Kidney (tissue), 14 donors: ENCODE measurements around the gene SLC46A1. TPM values are rescaled to one million over a fixed set of nuclear protein-coding genes. Genes with fewer than 3 reads are reported as not detected.

ENCODE experiments used
- DNase-seq, 5 donors: peaks; one replicate each; pipeline ENCODE4 v3.0.0-alpha.2; 2013 to 2020
- FAIRE-seq: peaks from 2 replicates; lab custom pipeline; 2012; peaks lifted over from hg19 to GRCh38; lab: Jason Lieb, UNC
- H3K27ac ChIP-seq, 2 donors: one replicate each; pipeline ENCODE4 v1.7.0; 2013; ENCODE audit warnings: low read depth in 2 of 2, low read length in 2 of 2, inconsistent platforms in 1 of 2
- H3K27me3 ChIP-seq: one replicate; pipeline ENCODE4 v1.7.1; 2013; ENCODE audit warnings: low read length, inconsistent platforms; ENCODE audit not compliant: control insufficient read depth, insufficient read depth
- H3K36me3 ChIP-seq, 3 donors: one replicate each; pipeline versions ENCODE4 v1.7.0 to v1.7.1; 2013; ENCODE audit warnings: low read length in 3 of 3, control low read depth in 1 of 3, inconsistent platforms in 1 of 3; ENCODE audit not compliant: insufficient read depth in 3 of 3, control insufficient read depth in 2 of 3
- H3K4me1 ChIP-seq, 3 donors: one replicate each; pipeline versions ENCODE4 v1.7.0 to v1.7.1; 2013; ENCODE audit warnings: low read length in 3 of 3, inconsistent platforms in 1 of 3, low read depth in 1 of 3; ENCODE audit not compliant: control insufficient read depth in 2 of 3, insufficient read depth in 2 of 3
- H3K4me3 ChIP-seq, 3 donors: one replicate each; pipeline versions ENCODE4 v1.7.0 to v1.8.1; 2013; ENCODE audit warnings: low read length in 3 of 3, control low read depth in 1 of 3, inconsistent platforms in 1 of 3
- H3K9ac ChIP-seq, 3 donors: one replicate each; pipeline versions ENCODE4 v1.7.0 to v1.7.1; 2013; ENCODE audit warnings: low read length in 3 of 3, control low read depth in 1 of 3, inconsistent platforms in 1 of 3
- H3K9me3 ChIP-seq, 3 donors: one replicate each; pipeline versions ENCODE4 v1.7.0 to v1.7.1; 2013; ENCODE audit warnings: low read length in 3 of 3, control low read depth in 1 of 3, inconsistent platforms in 1 of 3; ENCODE audit not compliant: control insufficient read depth in 2 of 3, insufficient read depth in 1 of 3
- intact Hi-C: fragments of 100-400 bp; cut with DNase I; formaldehyde crosslinking; loops from one replicate; pipeline ENCODE4 v1.11.1; 2022
- polyA plus RNA-seq: library from polyadenylated mRNA; stranded (reverse); fragments of 350-450 nt; fragmentation: Illumina TruSeq; extraction: RNeasy Lipid Tissue Mini Kit (QIAGEN cat#74804); gene quantifications from one replicate; pipeline ENCODE4 v1.2.3, GENCODE V29; 2014; ENCODE audit warnings: low read depth, low replicate concordance; ENCODE audit not compliant: insufficient read depth
- total RNA-seq: library from RNA; stranded (reverse); fragmentation: NEBNext Ultra II Directional; extraction: Animal tissue kit (Norgen Biotek cat#: 25700); gene quantifications from one replicate; pipeline ENCODE4 v1.2.1, GENCODE V29; 2021
- TF ChIP-seq, protein P1 (sequence below): IDR thresholded peaks from 3 replicates; pipeline ENCODE4 v1.5.1; 2012; ENCODE audit warnings: mild to moderate bottlenecking, moderate library complexity, borderline replicate concordance; ENCODE audit not compliant: insufficient read depth; ENCODE audit errors: extremely low read depth
- donor health status: control.
- donor health status: control.
- donor health status: control.
- donor health status: control.
- donor health status: control.
- donor health status: DM: yes; HTN: yes; CAD: no.
- donor health status: Normal renal cell carcinoma (clear cell type).

The SLC46A1 gene
- total and polyA plus RNA-seq, 2 donors from 2014 or later = 9.7 to 14.7 TPM

DNA sequence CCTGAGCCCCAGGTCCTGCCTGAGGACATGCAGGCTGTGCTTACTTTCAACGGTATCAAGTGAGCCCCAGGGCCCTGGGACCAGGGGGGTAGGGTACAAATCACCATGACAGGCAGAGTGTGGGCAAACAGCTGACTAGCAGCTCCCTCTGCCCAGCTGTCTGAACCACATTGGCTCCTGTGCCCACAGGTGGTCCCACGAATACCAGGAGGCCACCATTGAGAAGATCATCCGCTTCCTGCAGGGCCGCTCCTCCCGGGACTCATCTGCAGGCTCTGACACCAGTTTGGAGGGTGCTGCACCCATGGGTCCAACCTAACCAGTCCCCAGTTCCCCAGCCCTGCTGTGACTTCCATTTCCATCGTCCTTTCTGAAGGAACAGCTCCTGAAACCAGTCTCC, 10.0 kb downstream of the SLC46A1 start:
- Histone ChIP-seq H3K4me3 (no peak overlapping the region), H3K9me3 (no peaks in the 10 kb centered on the region), H3K27me3 (no peaks in the 10 kb centered on the region), H3K9ac (no peak overlapping the region), H3K4me1 (peaks cover 0 to 18% (median 4%) of the 10 kb centered on the region in 3 donors), H3K36me3 (peaks cover 0 to 8% (median 6%) of the 10 kb centered on the region in 3 donors), H3K27ac (no peak overlapping the region)
- FAIRE-seq (no peak), DNase-seq (no peak)
- TF ChIP-seq, protein P1, sequence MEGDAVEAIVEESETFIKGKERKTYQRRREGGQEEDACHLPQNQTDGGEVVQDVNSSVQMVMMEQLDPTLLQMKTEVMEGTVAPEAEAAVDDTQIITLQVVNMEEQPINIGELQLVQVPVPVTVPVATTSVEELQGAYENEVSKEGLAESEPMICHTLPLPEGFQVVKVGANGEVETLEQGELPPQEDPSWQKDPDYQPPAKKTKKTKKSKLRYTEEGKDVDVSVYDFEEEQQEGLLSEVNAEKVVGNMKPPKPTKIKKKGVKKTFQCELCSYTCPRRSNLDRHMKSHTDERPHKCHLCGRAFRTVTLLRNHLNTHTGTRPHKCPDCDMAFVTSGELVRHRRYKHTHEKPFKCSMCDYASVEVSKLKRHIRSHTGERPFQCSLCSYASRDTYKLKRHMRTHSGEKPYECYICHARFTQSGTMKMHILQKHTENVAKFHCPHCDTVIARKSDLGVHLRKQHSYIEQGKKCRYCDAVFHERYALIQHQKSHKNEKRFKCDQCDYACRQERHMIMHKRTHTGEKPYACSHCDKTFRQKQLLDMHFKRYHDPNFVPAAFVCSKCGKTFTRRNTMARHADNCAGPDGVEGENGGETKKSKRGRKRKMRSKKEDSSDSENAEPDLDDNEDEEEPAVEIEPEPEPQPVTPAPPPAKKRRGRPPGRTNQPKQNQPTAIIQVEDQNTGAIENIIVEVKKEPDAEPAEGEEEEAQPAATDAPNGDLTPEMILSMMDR = no peak
- intact Hi-C loops = no loop called here

DNA sequence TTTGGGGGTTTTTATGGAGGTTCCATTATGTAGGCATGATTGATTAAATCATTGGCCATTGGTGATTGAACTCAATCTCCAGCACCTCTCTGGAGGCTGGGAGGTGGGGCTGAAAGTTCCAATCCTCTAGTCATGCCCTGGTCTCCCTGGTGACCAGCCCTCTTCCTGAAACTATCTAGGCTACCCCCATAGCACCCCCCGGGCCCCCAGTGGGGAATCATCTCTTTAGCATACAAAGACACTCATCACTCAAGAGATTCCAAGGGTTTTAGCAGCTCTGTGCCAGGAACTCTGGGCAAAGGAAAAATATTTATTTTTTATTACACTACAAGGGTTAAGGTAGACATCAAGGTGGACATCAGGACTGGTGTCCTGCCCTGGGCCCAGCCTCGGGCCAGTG, 10.6 kb downstream of the SLC46A1 start:
- no peak overlapping the region for H3K9ac ChIP-seq
- H3K27ac ChIP-seq = no peak overlapping the region
- TF ChIP-seq, protein P1 = no peak
- H3K4me3 ChIP-seq = no peak overlapping the region
- FAIRE-seq (no peak), DNase-seq (no peak)
- peaks cover 4 to 11% (median 11%) of the 10 kb centered on the region in 3 donors for H3K36me3 ChIP-seq
- no peaks in the 10 kb centered on the region for H3K27me3 ChIP-seq
- H3K9me3 ChIP-seq = no peaks in the 10 kb centered on the region
- peaks cover 0 to 18% (median 4%) of the 10 kb centered on the region in 3 donors for H3K4me1 ChIP-seq
- intact Hi-C loops = no loop called here

DNA sequence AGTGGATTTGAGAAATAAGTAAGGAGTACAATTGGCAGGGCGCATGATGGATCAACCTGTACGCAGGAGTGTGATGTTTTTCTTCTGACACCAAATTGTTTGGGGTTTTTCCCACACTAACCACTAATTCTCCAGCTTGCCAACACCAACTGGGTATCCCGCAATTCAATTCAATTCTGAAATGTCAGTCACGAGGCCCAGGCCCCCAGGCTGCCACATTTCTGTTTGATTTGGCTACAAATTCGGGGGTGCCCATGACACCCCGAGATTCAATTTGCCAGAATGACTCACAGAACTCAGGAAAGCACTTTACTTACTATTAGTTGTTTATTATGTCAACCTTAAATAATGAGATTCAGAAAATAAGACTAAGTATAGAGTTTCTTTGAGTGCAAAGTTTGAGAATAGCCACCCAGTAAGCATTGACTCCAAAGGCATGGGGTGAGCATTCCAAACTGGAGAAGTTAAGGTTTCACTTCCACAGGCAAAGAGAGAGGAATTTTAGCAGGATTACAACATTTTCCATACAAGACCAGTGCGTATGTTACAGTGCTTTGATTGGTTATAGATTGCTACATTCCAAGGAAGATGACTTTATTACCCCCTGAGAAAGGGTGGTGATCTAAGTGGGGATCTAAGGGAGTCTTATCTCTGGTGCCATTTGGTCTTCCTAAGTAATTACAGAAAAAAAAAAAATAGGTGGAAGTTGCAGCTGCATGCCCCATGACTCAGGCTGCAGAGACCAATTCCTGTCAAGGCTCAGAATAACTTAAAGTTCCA, 11.5 kb downstream of the SLC46A1 start:
- DNase-seq (no peak), FAIRE-seq (no peak)
- H3K36me3 ChIP-seq = peaks cover 6 to 20% (median 15%) of the 10 kb centered on the region in 3 donors
- no peaks in the 10 kb centered on the region for H3K27me3 ChIP-seq
- TF ChIP-seq, protein P1 = no peak
- no peak overlapping the region for H3K4me3 ChIP-seq
- no peak overlapping the region for H3K9ac ChIP-seq
- H3K4me1 ChIP-seq = peaks cover 0 to 18% (median 4%) of the 10 kb centered on the region in 3 donors
- intact Hi-C loops = no loop called here
- H3K27ac ChIP-seq = no peak overlapping the region
- no peaks in the 10 kb centered on the region for H3K9me3 ChIP-seq
